H1 (cell line): ENCODE results near the gene AK6. TPM values are rescaled to one million over a fixed set of nuclear protein-coding genes. Genes with fewer than 3 reads are reported as not detected.

ENCODE experiments used
- CTCF ChIA-PET: fragments of 300-600 bp; sonication (Branson Sonifier 250); formaldehyde crosslinking; loops from one replicate; lab custom pipeline; 2021; ENCODE audit not compliant: partially characterized antibody; lab: Charles Lee
- POLR2A ChIA-PET: fragments of 300-600 bp; sonication (Branson Sonifier 250); formaldehyde crosslinking; loops from one replicate; lab custom pipeline; 2021; ENCODE audit warnings: inconsistent platforms; ENCODE audit not compliant: partially characterized antibody; lab: Charles Lee
- DNase-seq, 2 experiments: peaks; one replicate each; pipeline versions ENCODE4 v3.0.0 to v3.0.0-alpha.2; 2010 to 2022; ENCODE audit warnings: low spot score in 2 of 2, low read depth in 1 of 2, mixed read lengths in 1 of 2
- FAIRE-seq: peaks from 2 replicates; lab custom pipeline; 2011; peaks lifted over from hg19 to GRCh38; lab: Jason Lieb, UNC
- H2AFZ ChIP-seq: 2 replicates; pipeline ENCODE4 v1.8.1; 2012; ENCODE audit warnings: low read length, inconsistent platforms
- H2AK5ac ChIP-seq: 2 replicates; pipeline ENCODE4 v1.6.1; 2013; ENCODE audit warnings: low read depth, low read length
- H2BK120ac ChIP-seq: replicated peaks from 2 replicates; pipeline ENCODE3; 2013; ENCODE audit warnings: low read depth, low read length, inconsistent platforms
- H2BK12ac ChIP-seq: 2 replicates; pipeline ENCODE4 v1.6.1; 2013; ENCODE audit warnings: low read depth, low read length
- H2BK15ac ChIP-seq: 2 replicates; pipeline ENCODE4 v1.6.1; 2013; ENCODE audit warnings: low read length
- H2BK20ac ChIP-seq: 2 replicates; pipeline ENCODE4 v1.6.1; 2013; ENCODE audit warnings: low read length
- H2BK5ac ChIP-seq: 2 replicates; pipeline ENCODE4 v1.6.1; 2013; ENCODE audit warnings: low read depth, low read length
- H3K14ac ChIP-seq: 2 replicates; pipeline ENCODE4 v1.6.1; 2013; ENCODE audit warnings: inconsistent platforms; ENCODE audit not compliant: insufficient read length
- H3K18ac ChIP-seq: 2 replicates; pipeline ENCODE4 v1.6.1; 2013; ENCODE audit warnings: low read length; ENCODE audit errors: extremely low read depth
- H3K23ac ChIP-seq: 2 replicates; pipeline ENCODE4 v1.6.1; 2013; ENCODE audit warnings: inconsistent platforms; ENCODE audit not compliant: insufficient read length
- H3K23me2 ChIP-seq: 2 replicates; pipeline ENCODE4 v1.6.1; 2013; ENCODE audit warnings: low read depth, low read length
- H3K27ac ChIP-seq: 2 replicates; pipeline ENCODE4 v1.6.1; 2011; ENCODE audit warnings: low read depth, low read length, inconsistent platforms
- H3K27me3 ChIP-seq, 4 experiments: replicated peaks in 1 of 4; 1 replicate in 1 of 4; 2 replicates in 3 of 4; pipeline versions ENCODE4 v1.6.1 to v1.8.1; 2011 to 2013; ENCODE audit warnings: low read length in 3 of 4, mild to moderate bottlenecking in 3 of 4, inconsistent platforms in 2 of 4, mixed read lengths in 2 of 4, moderate library complexity in 1 of 4; ENCODE audit not compliant: control insufficient read depth in 3 of 4, insufficient read depth in 3 of 4; ENCODE audit errors: extremely low read depth in 1 of 4
- H3K36me3 ChIP-seq, 4 experiments: 2 replicates each; pipeline versions ENCODE4 v1.6.1 to v1.8.1; 2011 to 2013; ENCODE audit warnings: mild to moderate bottlenecking in 4 of 4, low read length in 3 of 4, moderate library complexity in 2 of 4, control low read depth in 1 of 4, inconsistent platforms in 1 of 4; ENCODE audit not compliant: insufficient read depth in 4 of 4, control insufficient read depth in 2 of 4
- H3K4ac ChIP-seq: replicated peaks from 2 replicates; pipeline ENCODE3; 2013; ENCODE audit warnings: low read length, low read depth, mixed read lengths, inconsistent platforms; ENCODE audit not compliant: insufficient read length
- H3K4me1 ChIP-seq, 4 experiments: replicated peaks in 1 of 4; 1 replicate in 1 of 4; 2 replicates in 3 of 4; pipeline versions ENCODE4 v1.6.1 to v1.8.1; 2011 to 2013; ENCODE audit warnings: low read length in 3 of 4, inconsistent platforms in 2 of 4, mixed read lengths in 1 of 4; ENCODE audit not compliant: insufficient read depth in 4 of 4, control insufficient read depth in 3 of 4
- H3K4me2 ChIP-seq, 2 experiments: 2 replicates each; pipeline versions ENCODE4 v1.6.1 to v1.8.1; 2011 to 2013; ENCODE audit warnings: low read depth in 2 of 2, low read length in 2 of 2, control low read depth in 1 of 2, inconsistent platforms in 1 of 2, mild to moderate bottlenecking in 1 of 2; ENCODE audit not compliant: insufficient read depth in 1 of 2
- H3K4me3 ChIP-seq, 4 experiments: fragments of 200-600, 300-600 bp in 1 of 4; sonication (generic), shearing (Covaris generic), sonication (Bioruptor Twin) in 1 of 4; 2 replicates each; pipeline versions ENCODE4 v1.5.1 to v1.8.1; 2011 to 2016; ENCODE audit warnings: low read length in 4 of 4, low read depth in 3 of 4, control low read depth in 2 of 4, inconsistent platforms in 2 of 4, mild to moderate bottlenecking in 2 of 4, mixed read lengths in 1 of 4, moderate library complexity in 1 of 4; ENCODE audit not compliant: insufficient read depth in 2 of 4; ENCODE audit errors: extremely low read depth in 1 of 4
- H3K56ac ChIP-seq: replicated peaks from 2 replicates; pipeline ENCODE3; 2013; ENCODE audit warnings: low read depth, mild to moderate bottlenecking, mixed read lengths, low read length, inconsistent platforms; ENCODE audit not compliant: insufficient read length
- H3K79me1 ChIP-seq: 2 replicates; pipeline ENCODE4 v1.6.1; 2013; ENCODE audit warnings: low read depth, low read length, control low read depth
- H3K79me2 ChIP-seq, 2 experiments: 2 replicates each; pipeline versions ENCODE4 v1.6.1 to v1.8.1; 2012 to 2013; ENCODE audit warnings: low read length in 2 of 2, mild to moderate bottlenecking in 2 of 2, inconsistent platforms in 1 of 2; ENCODE audit not compliant: insufficient read depth in 2 of 2, control insufficient read depth in 1 of 2
- H3K9ac ChIP-seq, 4 experiments: replicated peaks in 1 of 4; 1 replicate in 1 of 4; 2 replicates in 3 of 4; pipeline versions ENCODE4 v1.6.1 to v1.8.1; 2011 to 2013; ENCODE audit warnings: low read depth in 3 of 4, low read length in 3 of 4, control low read depth in 2 of 4, mild to moderate bottlenecking in 2 of 4, moderate library complexity in 2 of 4, inconsistent platforms in 1 of 4; ENCODE audit errors: extremely low read depth in 1 of 4
- H3K9me3 ChIP-seq, 2 experiments: 2 replicates each; pipeline versions ENCODE4 v1.6.1 to v1.8.1; 2012 to 2013; ENCODE audit warnings: mild to moderate bottlenecking in 2 of 2, moderate library complexity in 2 of 2, control low read depth in 1 of 2, inconsistent platforms in 1 of 2, low read depth in 1 of 2, low read length in 1 of 2, mixed read lengths in 1 of 2; ENCODE audit not compliant: insufficient read depth in 2 of 2
- H4K20me1 ChIP-seq, 2 experiments: replicated peaks in 1 of 2; 2 replicates each; pipeline versions ENCODE3 to v1.8.1; 2011 to 2013; ENCODE audit warnings: inconsistent platforms in 2 of 2, low read length in 2 of 2, mild to moderate bottlenecking in 1 of 2; ENCODE audit not compliant: insufficient read depth in 2 of 2, control insufficient read depth in 1 of 2
- H4K5ac ChIP-seq: 2 replicates; pipeline ENCODE4 v1.6.1; 2013; ENCODE audit warnings: low read length, low read depth, mixed read lengths, inconsistent platforms; ENCODE audit not compliant: insufficient read length
- H4K8ac ChIP-seq: 2 replicates; pipeline ENCODE4 v1.8.0; 2013; ENCODE audit warnings: mild to moderate bottlenecking, moderate library complexity, low read length, inconsistent platforms; ENCODE audit not compliant: insufficient read depth; ENCODE audit errors: extremely low read depth
- H4K91ac ChIP-seq: replicated peaks from 2 replicates; pipeline ENCODE3; 2013; ENCODE audit warnings: low read length, mixed read lengths, inconsistent platforms; ENCODE audit not compliant: insufficient read length
- CTCF ChIP-seq, 3 experiments: IDR thresholded peaks; 1 replicate in 2 of 3; 2 replicates in 1 of 3; pipeline versions ENCODE4 v1.5.1 to v1.6.1; 2011; ENCODE audit warnings: low read length in 3 of 3, mild to moderate bottlenecking in 3 of 3, inconsistent platforms in 2 of 3, low read depth in 1 of 3, moderate library complexity in 1 of 3; ENCODE audit not compliant: insufficient read depth in 1 of 3; ENCODE audit errors: control extremely low read depth in 1 of 3
- PHF8 ChIP-seq: fragments of 200-600 bp; sonication (generic); conservative IDR thresholded peaks from 2 replicates; pipeline ENCODE4 v1.7.1; 2012; ENCODE audit warnings: low read depth, mild to moderate bottlenecking, inconsistent platforms, low read length, moderate library complexity
- POLR2A ChIP-seq, 2 experiments: IDR thresholded peaks; 1 replicate in 1 of 2; 2 replicates in 1 of 2; pipeline ENCODE4 v1.6.1; 2011; ENCODE audit warnings: low read depth in 2 of 2, low read length in 2 of 2, mild to moderate bottlenecking in 2 of 2; ENCODE audit errors: control extremely low read depth in 1 of 2
- POLR2AphosphoS5 ChIP-seq: IDR thresholded peaks from 2 replicates; pipeline ENCODE4 v1.6.1; 2011; ENCODE audit warnings: low read depth, low read length
- TAF1 ChIP-seq: IDR thresholded peaks from 2 replicates; pipeline ENCODE4 v1.6.1; 2011; ENCODE audit warnings: mild to moderate bottlenecking, low read depth, low read length
- YY1 ChIP-seq: IDR thresholded peaks from 2 replicates; pipeline ENCODE4 v1.6.1; 2011; ENCODE audit warnings: low read depth, mild to moderate bottlenecking, low read length
- WGBS, 2 experiments: shearing (Covaris generic) in 1 of 2; methylation state at CpG; one replicate each; pipeline versions ENCODE4 v1.1.6 to v1.1.7; 2013 to 2015; ENCODE audit warnings: low lambda C conversion rate in 2 of 2, mixed read lengths in 2 of 2, inconsistent platforms in 1 of 2, low coverage in 1 of 2, missing lambda C conversion rate in 1 of 2; ENCODE audit not compliant: insufficient replicate concordance in 2 of 2, insufficient coverage in 1 of 2, insufficient read length in 1 of 2; ENCODE audit errors: extremely low coverage in 1 of 2, missing lambda C conversion rate in 1 of 2; 5-methylcytosine and 5-hydroxymethylcytosine counted together
- polyA plus RNA-seq, 7 experiments: library from polyadenylated mRNA; depleted of rRNA in 3 of 7; stranded (reverse) in 5 of 7; unstranded in 2 of 7; fragments of >200 nt in 5 of 7; fragments of 200-250 nt in 2 of 7; gene quantifications; 1 replicate in 5 of 7; 2 replicates in 1 of 7; 4 replicates in 1 of 7; pipeline versions ENCODE4 v1.2.1 to v1.2.3, GENCODE V29; 2011 to 2013; ENCODE audit warnings: missing spikeins in 2 of 7, mixed read lengths in 2 of 7
- total RNA-seq: library from RNA; stranded (reverse); fragmentation: NEBNext Ultra II Directional; extraction: Animal tissue kit (Norgen Biotek cat#: 25700); gene quantifications from 2 replicates; pipeline ENCODE4 v1.2.1, GENCODE V29; 2021

AK6 gene
- total and polyA plus RNA-seq, 2 of the 8 experiments (the other 6 are each of a cell fraction or from before 2014, with no cell fraction given), result 22.5 to 51.2 TPM

DNA sequence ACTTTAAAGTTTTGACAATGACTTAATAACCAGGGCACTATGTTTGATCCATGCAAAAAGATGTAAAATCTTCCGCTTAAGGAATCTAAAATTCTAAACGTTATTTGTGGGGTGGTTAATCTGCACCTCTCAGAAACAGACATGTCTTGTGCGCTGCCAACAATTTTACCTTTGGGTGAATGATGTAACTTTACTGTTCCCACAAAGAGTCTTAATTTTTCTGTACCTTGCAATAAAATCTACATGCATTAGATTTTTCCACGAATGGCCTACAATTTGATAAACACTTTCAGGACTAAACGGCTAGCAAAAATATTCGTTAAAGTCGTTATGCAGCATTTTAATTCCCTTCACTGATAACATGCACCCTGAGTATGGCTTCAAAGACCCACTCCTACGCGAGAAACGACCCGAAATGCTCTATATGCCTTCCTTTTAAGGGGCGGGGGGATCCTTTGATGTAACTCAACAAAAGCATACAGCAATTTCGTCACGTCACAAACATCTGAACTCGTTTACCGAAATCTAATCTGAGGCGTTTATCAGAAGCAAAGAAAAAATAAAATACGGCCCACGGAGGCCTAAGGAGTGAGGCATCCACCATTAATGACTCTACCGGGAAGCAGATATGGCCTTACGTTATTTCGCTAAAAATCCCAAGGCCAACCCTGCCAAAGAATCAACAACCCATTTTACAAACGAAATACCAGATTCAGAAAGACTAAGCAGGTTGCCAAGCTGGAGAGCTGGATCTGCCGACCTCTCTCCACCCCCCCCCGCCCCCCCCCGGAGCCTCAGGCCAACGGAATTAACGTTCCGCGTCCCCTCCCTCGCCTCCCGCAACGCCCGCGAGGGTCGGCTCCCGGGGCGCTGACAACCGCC is 621 bp downstream of the AK6 start:
- H3K79me2 ChIP-seq, result peaks cover 16 to 72% of the 10 kb centered on the region in 2 experiments
- CTCF ChIA-PET, result no interaction called here
- no peaks in the 10 kb centered on the region for H3K9me3 ChIP-seq
- no peaks in the 10 kb centered on the region; the same call in 1 of the 2 replicates for H3K23me2 ChIP-seq
- no peak for TF ChIP-seq CTCF (IDR thresholded peaks at IDR 0.05; ENCODE audit: control extremely low read depth in 1 of 3, insufficient read depth in 1 of 3, low read depth in 1 of 3, low read length in 3 of 3)
- TF ChIP-seq POLR2AphosphoS5, result no peak
- no peak for TF ChIP-seq TAF1
- no peak for TF ChIP-seq POLR2A (IDR thresholded peaks at IDR 0.05; ENCODE audit: control extremely low read depth in 1 of 2, low read depth in 2 of 2, low read length in 2 of 2)
- TF ChIP-seq YY1, result peak; percentile 44; the same call in 1 of the 2 replicates
- no peak for TF ChIP-seq PHF8
- H2BK5ac ChIP-seq, result peak overlapping the region; percentile 32; the same call in 1 of the 2 replicates
- peak overlapping the region; percentile 100; the same call in 1 of the 2 replicates for H4K8ac ChIP-seq
- 0 out of 2 replicates have a peak, but pooled peaks cover 2% of the 10 kb centered on the region for H3K79me1 ChIP-seq
- 4% methylated on average over 22 of the region's 39 CpGs; no CpG with 5 or more reads in 1 of the 2 experiments for WGBS, 2 experiments
- H2AFZ ChIP-seq, result no peak overlapping the region; the same call in 1 of the 2 replicates
- no peak overlapping the region for H2AK5ac ChIP-seq
- no peak overlapping the region; the same call in 1 of the 2 replicates for H2BK12ac ChIP-seq
- H3K4me2 ChIP-seq, result peak overlapping the region; percentile 51 to 69
- H4K20me1 ChIP-seq, result peaks cover 0 to 2% of the 10 kb centered on the region in 2 experiments
- H3K18ac ChIP-seq, result no peak overlapping the region; the same call in 1 of the 2 replicates
- no peak overlapping the region for H4K91ac ChIP-seq
- peaks cover 0 to 5% (median 0%) of the 10 kb centered on the region in 4 experiments; a peak in 1 of 7 replicates for H3K4me1 ChIP-seq
- FAIRE-seq, result no peak
- H3K4ac ChIP-seq, result no peak overlapping the region
- peak overlapping the region; percentile 95 to 98 (median 98) for H3K9ac ChIP-seq
- H3K27ac ChIP-seq, result peak overlapping the region; percentile 99
- H3K4me3 ChIP-seq, result peak overlapping the region; percentile 83 to 95 (median 88)
- no peak overlapping the region for H2BK120ac ChIP-seq
- no peaks in the 10 kb centered on the region for H3K27me3 ChIP-seq
- H3K14ac ChIP-seq, result no peak overlapping the region
- no peak overlapping the region for H3K23ac ChIP-seq
- H3K56ac ChIP-seq, result peak overlapping the region; percentile 47
- H3K36me3 ChIP-seq, result peaks cover 3 to 25% (median 13%) of the 10 kb centered on the region in 4 experiments; a peak in 7 of 8 replicates
- H2BK15ac ChIP-seq, result no peak overlapping the region
- POLR2A ChIA-PET, result interaction anchor here (1.1 kb wide), 1 partner anchor 88 kb away, joined by 4 read pairs; no protein-coding TSS in a partner anchor
- peak overlapping the region; percentile 39 for H4K5ac ChIP-seq
- no peak for DNase-seq
- H2BK20ac ChIP-seq, result no peak overlapping the region
